Measurements from ENCODE around the gene TNFSF10.
A peak's percentile ranks its signal among the peaks of the same experiment; 100 is the strongest.

DNA sequence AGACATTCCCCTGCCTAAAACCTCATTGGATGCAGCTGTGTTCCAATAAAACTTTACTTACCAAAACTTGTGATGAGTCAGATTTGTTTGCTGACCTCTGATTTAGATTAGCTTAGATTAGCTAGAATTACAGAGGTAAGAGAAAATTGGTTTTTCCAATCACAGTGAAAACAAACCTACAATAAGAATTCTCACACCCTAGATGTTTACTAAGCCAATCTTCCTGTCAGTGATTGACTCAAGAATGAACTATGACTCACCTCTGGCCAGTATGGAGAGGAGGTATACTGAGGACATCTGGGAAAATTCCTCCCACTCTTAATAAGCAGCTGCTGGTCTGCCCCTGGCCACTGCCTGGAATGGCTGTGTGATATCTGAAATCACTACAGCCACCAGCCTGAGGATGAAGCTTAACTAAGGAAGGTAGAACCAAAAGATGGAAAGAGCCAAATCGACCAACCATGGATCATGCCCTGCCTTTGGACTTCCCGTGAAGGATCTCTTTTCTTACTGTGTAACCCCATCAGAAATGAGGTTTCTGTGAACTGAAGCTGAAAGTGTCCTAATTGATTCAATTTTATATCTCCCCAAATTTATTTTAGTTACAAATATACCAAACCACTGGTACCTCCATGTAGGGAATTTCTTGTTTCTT, 55.9 kb downstream of the TNFSF10 start:
- TF ChIP-seq NFRKB (IDR thresholded peaks at IDR 0.05; ENCODE audit: low read depth) (no peak), BRF1 (IDR thresholded peaks at IDR 0.05; ENCODE audit: borderline replicate concordance, extremely low read depth, insufficient read length) (no peak), POLR2A (conservative IDR thresholded peaks at IDR 0.05) (no peak), JUND (IDR thresholded peaks at IDR 0.05; ENCODE audit: borderline replicate concordance, low read depth, low read length) (peak; percentile 54; the same call in 1 of the 2 replicates), JUND (tag; IDR thresholded peaks at IDR 0.05; ENCODE audit: borderline replicate concordance, low read depth, low read length) (peak; percentile 58; the same call in 1 of the 3 replicates), KDM1A (IDR thresholded peaks at IDR 0.05) (peak; percentile 65 to 82), SP1 (CRISPR knock-in tag; IDR thresholded peaks at IDR 0.05) (no peak), ZNF263 (CRISPR knock-in tag; IDR thresholded peaks at IDR 0.05; ENCODE audit: borderline replicate concordance) (no peak), ZFP36 (IDR thresholded peaks at IDR 0.05; ENCODE audit: low read depth, low read length, partially characterized antibody) (no peak), ZNF354B (CRISPR knock-in tag; IDR thresholded peaks at IDR 0.05) (no peak)
- TF ChIP-seq, protein P1, sequence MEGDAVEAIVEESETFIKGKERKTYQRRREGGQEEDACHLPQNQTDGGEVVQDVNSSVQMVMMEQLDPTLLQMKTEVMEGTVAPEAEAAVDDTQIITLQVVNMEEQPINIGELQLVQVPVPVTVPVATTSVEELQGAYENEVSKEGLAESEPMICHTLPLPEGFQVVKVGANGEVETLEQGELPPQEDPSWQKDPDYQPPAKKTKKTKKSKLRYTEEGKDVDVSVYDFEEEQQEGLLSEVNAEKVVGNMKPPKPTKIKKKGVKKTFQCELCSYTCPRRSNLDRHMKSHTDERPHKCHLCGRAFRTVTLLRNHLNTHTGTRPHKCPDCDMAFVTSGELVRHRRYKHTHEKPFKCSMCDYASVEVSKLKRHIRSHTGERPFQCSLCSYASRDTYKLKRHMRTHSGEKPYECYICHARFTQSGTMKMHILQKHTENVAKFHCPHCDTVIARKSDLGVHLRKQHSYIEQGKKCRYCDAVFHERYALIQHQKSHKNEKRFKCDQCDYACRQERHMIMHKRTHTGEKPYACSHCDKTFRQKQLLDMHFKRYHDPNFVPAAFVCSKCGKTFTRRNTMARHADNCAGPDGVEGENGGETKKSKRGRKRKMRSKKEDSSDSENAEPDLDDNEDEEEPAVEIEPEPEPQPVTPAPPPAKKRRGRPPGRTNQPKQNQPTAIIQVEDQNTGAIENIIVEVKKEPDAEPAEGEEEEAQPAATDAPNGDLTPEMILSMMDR (IDR thresholded peaks at IDR 0.05 in 2 of 3, conservative IDR thresholded peaks at IDR 0.05 in 1 of 3; ENCODE audit: insufficient read depth in 2 of 3, low read depth in 1 of 3, low read length in 3 of 3): no peak
- TF ChIP-seq, protein P2, sequence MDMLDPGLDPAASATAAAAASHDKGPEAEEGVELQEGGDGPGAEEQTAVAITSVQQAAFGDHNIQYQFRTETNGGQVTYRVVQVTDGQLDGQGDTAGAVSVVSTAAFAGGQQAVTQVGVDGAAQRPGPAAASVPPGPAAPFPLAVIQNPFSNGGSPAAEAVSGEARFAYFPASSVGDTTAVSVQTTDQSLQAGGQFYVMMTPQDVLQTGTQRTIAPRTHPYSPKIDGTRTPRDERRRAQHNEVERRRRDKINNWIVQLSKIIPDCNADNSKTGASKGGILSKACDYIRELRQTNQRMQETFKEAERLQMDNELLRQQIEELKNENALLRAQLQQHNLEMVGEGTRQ (CRISPR knock-in tag; IDR thresholded peaks at IDR 0.05): no peak

All from K562 (cell line).